ENCODE data around the gene SSBP3.
"Not testable (repeated sequence)": the region's sequence is repeated elsewhere in the genome, so short reads cannot be mapped to it uniquely, and the experiment has no call there.

Gene SSBP3

GRCh38 chr1:54406339-54407153 lies at the start of gene SSBP3:
TSS of gene SSBP3 (minus strand) at chr1:54406394.
- peak; percentile 67 for DNase-seq

GRCh38 chr1:54453509-54453908 lies 47.3 kb upstream of the SSBP3 start:
- DNase-seq, result no peak

GRCh38 chr1:54453022-54453421 lies 46.8 kb upstream of the SSBP3 start:
- no peak for DNase-seq

- not testable (repeated sequence) for DNase-seq
Observed at GRCh38 chr1:54449431-54449830, 43.2 kb upstream of the SSBP3 start.

- DNase-seq, result not testable (repeated sequence)
Observed at GRCh38 chr1:54448801-54449200, 42.6 kb upstream of the SSBP3 start.

GRCh38 chr1:54447081-54447480 lies 40.9 kb upstream of the SSBP3 start:
- DNase-seq, result not testable (repeated sequence)

GRCh38 chr1:54442185-54442584 lies 36.0 kb upstream of the SSBP3 start:
- no peak for DNase-seq

- no peak for DNase-seq
Observed at GRCh38 chr1:54439550-54440223, 33.5 kb upstream of the SSBP3 start.

GRCh38 chr1:54437783-54438182 lies 31.6 kb upstream of the SSBP3 start:
- DNase-seq, result no peak

- no peak for DNase-seq
Observed at GRCh38 chr1:54436826-54437225, 30.6 kb upstream of the SSBP3 start.

GRCh38 chr1:54429838-54430237 lies 23.6 kb upstream of the SSBP3 start:
- no peak for DNase-seq

- no peak for DNase-seq
Observed at GRCh38 chr1:54428837-54429518, 22.8 kb upstream of the SSBP3 start.

- DNase-seq, result no peak
Observed at GRCh38 chr1:54425152-54425584, 19.0 kb upstream of the SSBP3 start.

GRCh38 chr1:54424398-54424797 lies 18.2 kb upstream of the SSBP3 start:
- DNase-seq, result no peak

- peak; percentile 75 for DNase-seq
Observed at GRCh38 chr1:54421101-54421504, 14.9 kb upstream of the SSBP3 start.

GRCh38 chr1:54418598-54418997 lies 12.4 kb upstream of the SSBP3 start:
- DNase-seq, result not testable (repeated sequence)

GRCh38 chr1:54417123-54417522 lies 10.9 kb upstream of the SSBP3 start:
- DNase-seq, result no peak

GRCh38 chr1:54416435-54416834 lies 10.2 kb upstream of the SSBP3 start:
- no peak for DNase-seq

- DNase-seq, result no peak
Observed at GRCh38 chr1:54415991-54416390, 9.8 kb upstream of the SSBP3 start.

GRCh38 chr1:54415533-54415932 lies 9.3 kb upstream of the SSBP3 start:
- DNase-seq, result no peak

- no peak for DNase-seq
Observed at GRCh38 chr1:54413732-54414131, 7.5 kb upstream of the SSBP3 start.

- DNase-seq, result no peak
Observed at GRCh38 chr1:54413295-54413694, 7.1 kb upstream of the SSBP3 start.

- DNase-seq, result no peak
Observed at GRCh38 chr1:54410359-54410758, 4.2 kb upstream of the SSBP3 start.

All from DMS 273 treated with DMSO at 0.1 percent for 48 hours (cell line).